GM12878 (cell line): ENCODE data around the gene BAHD1. TPM values are rescaled to one million over a fixed set of nuclear protein-coding genes. Genes with fewer than 3 reads are reported as not detected.

Source experiments
- ATAC-seq: fragments of 200-7000 bp; cut with Tn5 transposase; 3 replicates; pipeline ENCODE4 v1.9.1; 2020; ENCODE audit warnings: mild to moderate bottlenecking, moderate library complexity
- BruUV-seq: library from RNA; stranded (reverse); fragments of 400-500 nt; replicated peaks from 2 replicates; lab custom pipeline; 2021; lab: Mats Ljungman, UMichigan
- CTCF ChIA-PET: fragments of 300-600 bp; sonication (Branson Sonifier 250); formaldehyde crosslinking; extraction: SDS; loops from one replicate; lab custom pipeline; 2021; ENCODE audit warnings: inconsistent platforms; lab: Yijun Ruan, JAX
- POLR2A ChIA-PET: fragments of 350-600 bp; formaldehyde crosslinking; extraction: SDS; loops from one replicate; lab custom pipeline; 2021; ENCODE audit warnings: inconsistent platforms; lab: Charles Lee
- RAD21 ChIA-PET: fragments of 300-600 bp; sonication (Branson Sonifier 250); formaldehyde crosslinking; loops from one replicate; lab custom pipeline; 2023; ENCODE audit warnings: antibody characterized with exemption; ENCODE audit not compliant: unreplicated experiment; lab: Charles Lee
- SMC1A ChIA-PET: fragments of 300-600 bp; sonication (Branson Sonifier 250); formaldehyde crosslinking; loops from one replicate; lab custom pipeline; 2023; ENCODE audit not compliant: unreplicated experiment, uncharacterized antibody; lab: Charles Lee
- DNase-seq: peaks from one replicate; pipeline ENCODE4 v3.0.0-alpha.2; 2011; ENCODE audit warnings: low read depth, low spot score
- FAIRE-seq: peaks from 3 replicates; lab custom pipeline; 2011; peaks lifted over from hg19 to GRCh38; lab: Jason Lieb, UNC
- H2AFZ ChIP-seq: 2 replicates; pipeline ENCODE4 v1.6.0; 2011; ENCODE audit warnings: low read depth, low read length, control low read depth; ENCODE audit not compliant: control insufficient read depth
- H3K27ac ChIP-seq: 2 replicates; pipeline ENCODE4 v1.5.1; 2011; ENCODE audit warnings: control low read depth; ENCODE audit not compliant: control insufficient read depth, insufficient read depth
- H3K27me3 ChIP-seq, 2 experiments: replicated peaks in 1 of 2; 2 replicates each; pipeline versions ENCODE4 v1.6.0 to v1.6.1; 2011; ENCODE audit warnings: low read length in 1 of 2; ENCODE audit not compliant: control insufficient read depth in 2 of 2, insufficient read depth in 2 of 2
- H3K36me3 ChIP-seq, 2 experiments: 2 replicates each; pipeline ENCODE4 v1.5.1; 2011; ENCODE audit warnings: low read length in 1 of 2; ENCODE audit not compliant: control insufficient read depth in 2 of 2, insufficient read depth in 2 of 2
- H3K4me1 ChIP-seq: 2 replicates; pipeline ENCODE4 v1.6.1; 2011; ENCODE audit warnings: mild to moderate bottlenecking, low read length, moderate library complexity, mixed read lengths; ENCODE audit not compliant: control insufficient read depth, insufficient read depth
- H3K4me2 ChIP-seq: 2 replicates; pipeline ENCODE4 v1.6.0; 2011; ENCODE audit warnings: control low read depth; ENCODE audit not compliant: control insufficient read depth, insufficient read depth
- H3K4me3 ChIP-seq: fragments of 200-600 bp; sonication (generic); 2 replicates; pipeline ENCODE4 v1.5.1; 2016
- H3K79me2 ChIP-seq: 2 replicates; pipeline ENCODE4 v1.6.0; 2011; ENCODE audit warnings: low read length; ENCODE audit not compliant: control insufficient read depth, insufficient read depth
- H3K9ac ChIP-seq: 2 replicates; pipeline ENCODE4 v1.8.0; 2011; ENCODE audit warnings: low read length, control low read depth, mixed read lengths; ENCODE audit not compliant: control insufficient read depth, insufficient read depth
- H3K9me3 ChIP-seq: replicated peaks from 3 replicates; pipeline ENCODE4 v1.5.1; 2011; ENCODE audit warnings: mild to moderate bottlenecking, low read length; ENCODE audit not compliant: control insufficient read depth, insufficient read depth
- H4K20me1 ChIP-seq: 2 replicates; pipeline ENCODE4 v1.6.0; 2011; ENCODE audit not compliant: control insufficient read depth, insufficient read depth
- CREB1 ChIP-seq: IDR thresholded peaks from 2 replicates; pipeline ENCODE4 v1.6.1; 2012; ENCODE audit warnings: low read depth, mild to moderate bottlenecking, inconsistent platforms
- CUX1 ChIP-seq: IDR thresholded peaks from 2 replicates; pipeline ENCODE4 v1.6.1; 2012; ENCODE audit warnings: improper control_type of control experiment, low read depth, low read length; ENCODE audit not compliant: insufficient replicate concordance
- DPF2 ChIP-seq: fragments of 450-650 bp; IDR thresholded peaks from 2 replicates; pipeline ENCODE4 v1.6.1; 2017; ENCODE audit warnings: mild to moderate bottlenecking
- HCFC1 ChIP-seq: fragments of 150-350 bp; IDR thresholded peaks from 2 replicates; pipeline ENCODE4 v1.6.1; 2014; ENCODE audit warnings: low read length
- IKZF1 ChIP-seq: fragments of 450-650 bp; conservative IDR thresholded peaks from 2 replicates; pipeline ENCODE4 v1.6.1; 2017; ENCODE audit warnings: antibody characterized with exemption, mild to moderate bottlenecking
- KAT2A ChIP-seq: conservative IDR thresholded peaks from 2 replicates; pipeline ENCODE4 v1.6.1; 2011; ENCODE audit warnings: low read depth, low read length; ENCODE audit not compliant: control insufficient read depth
- LARP7 ChIP-seq: fragments of 450-650 bp; IDR thresholded peaks from 2 replicates; pipeline ENCODE4 v1.6.1; 2017; ENCODE audit warnings: mild to moderate bottlenecking
- MAX ChIP-seq: IDR thresholded peaks from 2 replicates; pipeline ENCODE4 v1.6.1; 2012; ENCODE audit warnings: low read depth, low read length, improper control_type of control experiment
- MYC ChIP-seq: IDR thresholded peaks from 2 replicates; pipeline ENCODE4 v1.6.1; 2011; ENCODE audit warnings: mild to moderate bottlenecking, low read length, moderate library complexity, inconsistent platforms; ENCODE audit not compliant: insufficient read depth, insufficient replicate concordance, insufficient read length, severe bottlenecking
- NBN ChIP-seq: fragments of 450-650 bp; IDR thresholded peaks from 2 replicates; pipeline ENCODE4 v1.6.1; 2016
- NFIC ChIP-seq: IDR thresholded peaks from 2 replicates; pipeline ENCODE4 v1.6.1; 2012; ENCODE audit warnings: low read depth, mild to moderate bottlenecking, inconsistent platforms, low read length, moderate library complexity
- NFYA ChIP-seq: IDR thresholded peaks from 2 replicates; pipeline ENCODE4 v1.6.1; 2011; ENCODE audit warnings: low read depth, mild to moderate bottlenecking, low read length, improper control_type of control experiment, borderline replicate concordance
- RCOR1 ChIP-seq: conservative IDR thresholded peaks from 2 replicates; pipeline ENCODE4 v1.6.1; 2012; ENCODE audit warnings: low read depth, low read length, improper control_type of control experiment
- STAT3 ChIP-seq: IDR thresholded peaks from 2 replicates; pipeline ENCODE4 v1.6.1; 2011; ENCODE audit warnings: low read depth, low read length, improper control_type of control experiment
- SUZ12 ChIP-seq: fragments of 200-600 bp; sonication (generic); IDR thresholded peaks from one replicate; pipeline ENCODE4 v1.6.1; 2018; ENCODE audit warnings: antibody characterized with exemption, mild to moderate bottlenecking; ENCODE audit not compliant: unreplicated experiment
- USF1 ChIP-seq: IDR thresholded peaks from 2 replicates; pipeline ENCODE4 v1.6.1; 2011; ENCODE audit warnings: borderline replicate concordance, low read depth, mild to moderate bottlenecking, moderate library complexity, mixed read lengths, low read length; ENCODE audit not compliant: insufficient read depth; ENCODE audit errors: extremely low read length
- WGBS: methylation state at CpG from one replicate; pipeline ENCODE4 v1.1.6; 2016; ENCODE audit warnings: low lambda C conversion rate; ENCODE audit not compliant: insufficient replicate concordance, insufficient coverage; ENCODE audit errors: missing lambda C conversion rate; 5-methylcytosine and 5-hydroxymethylcytosine counted together
- in situ Hi-C: fragments of 300-500 bp; cut with MboI; formaldehyde crosslinking; loops from 9 replicates; pipeline ENCODE4 v1.14.3; 2018; ENCODE audit warnings: mixed read lengths
- intact Hi-C: fragments of 100-400 bp; cut with micrococcal nuclease; formaldehyde crosslinking; loops from one replicate; pipeline ENCODE4 v1.14.2; 2022; ENCODE audit not compliant: unreplicated experiment
- polyA plus RNA-seq, 11 experiments: library from polyadenylated mRNA; depleted of rRNA in 4 of 11; unstranded in 6 of 11; stranded (reverse) in 5 of 11; fragments of >200 nt; fragmentation: Nextera tagmentation in 4 of 11; fragmentation: Illumina TruSeq in 1 of 11; extraction: Ambion mirVana in 4 of 11; extraction: Trizol in 1 of 11; gene quantifications; 1 replicate in 1 of 11; 2 replicates in 10 of 11; pipeline versions ENCODE4 v1.2.1 to v1.2.3, GENCODE V29; 2011 to 2016; ENCODE audit warnings: inconsistent platforms in 2 of 11, missing spikeins in 2 of 11, low read depth in 1 of 11
- total RNA-seq, 4 experiments: library from RNA; depleted of rRNA in 3 of 4; stranded (reverse); fragments of >200 nt in 3 of 4; fragmentation: Illumina TruSeq in 1 of 4; extraction: Trizol in 1 of 4; gene quantifications; 2 replicates each; pipeline versions ENCODE4 v1.2.1 to v1.2.3, GENCODE V29; 2013 to 2021

Gene BAHD1
- total and polyA plus RNA-seq, 10 of the 15 experiments (the other 5 are each of a cell fraction or from before 2014, with no cell fraction given) = 0.21 to 21.8 (median 5.8) TPM

- Histone ChIP-seq H3K4me2 (no peak overlapping the region), H3K36me3 (no peaks in the 10 kb centered on the region), H3K27ac (no peak overlapping the region), H4K20me1 (no peaks in the 10 kb centered on the region), H3K9me3 (no peaks in the 10 kb centered on the region), H3K27me3 (no peaks in the 10 kb centered on the region), H3K79me2 (no peaks in the 10 kb centered on the region), H2AFZ (no peak overlapping the region), H3K4me3 (no peak overlapping the region), H3K9ac (no peak overlapping the region), H3K4me1 (peaks cover 9% of the 10 kb centered on the region)
- ChIA-PET SMC1A (interaction anchor here (1.3 to 1.5 kb wide), 2 partner anchors 58 to 69 kb away, joined by 3 to 5 read pairs; no protein-coding TSS in a partner anchor), POLR2A (no interaction called here), RAD21 (interaction anchor here (0.5 kb wide), 1 partner anchor 57 kb away, joined by 3 read pairs; no protein-coding TSS in a partner anchor), CTCF (interaction anchor here (0.8 to 2.0 kb wide), 8 partner anchors 11 to 230 kb away, joined by 3 to 8 read pairs (median 4); no protein-coding TSS in a partner anchor)
- FAIRE-seq = no peak
- no TSS peak for BruUV-seq
- DNase-seq = no peak
- intact Hi-C loops = loop anchor here (10.0 kb wide), 1 partner anchor 163 kb away; the partner anchor contains the start of gene CCDC9B
- in situ Hi-C loops = no loop called here
- TF ChIP-seq NFIC (no peak), KAT2A (no peak), LARP7 (no peak), DPF2 (no peak), SUZ12 (no peak), CUX1 (no peak), CREB1 (no peak), MYC (no peak), IKZF1 (no peak), USF1 (no peak), RCOR1 (no peak), HCFC1 (no peak), STAT3 (no peak), NFYA (no peak), MAX (no peak), NBN (no peak)
- 0% methylated on average over 1 of the region's 1 CpG for WGBS
- ATAC-seq = no peak
These were observed 67.5 kb downstream of the BAHD1 start for GRCh38 chr15:40508216-40508615.
